Spleen (tissue), 7 donors: ENCODE data around the gene GCNA.

ENCODE experiments used
- CTCF ChIP-seq, 11 experiments: fragments of 200-600 bp in 7 of 11; fragments of 450-650 bp in 4 of 11; sonication (generic) in 4 of 11; IDR thresholded peaks in 8 of 11; conservative IDR thresholded peaks in 3 of 11; 1 replicate in 7 of 11; 2 replicates in 4 of 11; pipeline versions ENCODE4 v1.4.0 to v1.8.0; 2016 to 2021; ENCODE audit warnings: antibody characterized with exemption in 11 of 11, inconsistent platforms in 4 of 11, mild to moderate bottlenecking in 1 of 11
- POLR2A ChIP-seq, 3 donors: fragments of 450-650 bp; IDR thresholded peaks; one replicate each; pipeline ENCODE4 v1.5.1; 2017; ENCODE audit warnings: antibody characterized with exemption in 3 of 3, mild to moderate bottlenecking in 1 of 3
- donor health status: DM: no; HTN: no; CAD: no; lungs with moderate emphysema.
- donor health status: DM: no; HTN: no; CAD: no.
- donor health status: DM: no; HTN: no; CAD: no.

- no peak for TF ChIP-seq CTCF (IDR thresholded peaks at IDR 0.05 in 8 of 11, conservative IDR thresholded peaks at IDR 0.05 in 3 of 11)
- no peak for TF ChIP-seq POLR2A (IDR thresholded peaks at IDR 0.05)
Observed at GRCh38 chrX:71615954-71616353, 37.7 kb downstream of the GCNA start.
